DND-41 (cell line): Measurements from ENCODE around the gene ATAD2B.

ENCODE experiments used
- ATAC-seq: fragments of 200-7000 bp; cut with Tn5 transposase; 3 replicates; pipeline ENCODE4 v1.9.1; 2021; ENCODE audit warnings: low read depth; ENCODE audit not compliant: insufficient read depth
- DNase-seq: peaks from one replicate; pipeline ENCODE4 v3.0.0-alpha.2; 2020
- H2AFZ ChIP-seq: 2 replicates; pipeline ENCODE4 v1.6.0; 2012; ENCODE audit warnings: low read depth, low read length
- H3K27ac ChIP-seq: 2 replicates; pipeline ENCODE4 v1.5.1; 2012; ENCODE audit warnings: low read length, inconsistent platforms
- H3K27me3 ChIP-seq: fragments of 200-600 bp; sonication (generic); 2 replicates; pipeline ENCODE4 v1.6.0; 2012; ENCODE audit warnings: low read length, mild to moderate bottlenecking, inconsistent platforms; ENCODE audit not compliant: insufficient read depth, poor library complexity
- H3K36me3 ChIP-seq: 2 replicates; pipeline ENCODE4 v1.5.1; 2012; ENCODE audit warnings: low read length, inconsistent platforms; ENCODE audit not compliant: insufficient read depth
- H3K4me1 ChIP-seq: 2 replicates; pipeline ENCODE4 v1.5.1; 2012; ENCODE audit warnings: mild to moderate bottlenecking, low read length; ENCODE audit not compliant: insufficient read depth
- H3K4me2 ChIP-seq: 2 replicates; pipeline ENCODE4 v1.6.0; 2012; ENCODE audit warnings: mild to moderate bottlenecking, moderate library complexity, low read length, inconsistent platforms; ENCODE audit not compliant: insufficient read depth
- H3K4me3 ChIP-seq, 2 experiments: fragments of 200-600 bp in 1 of 2; shearing (Covaris generic) in 1 of 2; 2 replicates each; pipeline ENCODE4 v1.5.1; 2012 to 2016; ENCODE audit warnings: inconsistent platforms in 2 of 2, low read length in 2 of 2, mild to moderate bottlenecking in 2 of 2, low read depth in 1 of 2, moderate library complexity in 1 of 2
- H3K79me2 ChIP-seq: 2 replicates; pipeline ENCODE4 v1.6.0; 2012; ENCODE audit warnings: low read length, inconsistent platforms; ENCODE audit not compliant: insufficient read depth
- H3K9ac ChIP-seq: 2 replicates; pipeline ENCODE4 v1.6.0; 2012; ENCODE audit warnings: low read depth, mild to moderate bottlenecking, inconsistent platforms, low read length, moderate library complexity
- H3K9me3 ChIP-seq: 2 replicates; pipeline ENCODE4 v1.5.1; 2012; ENCODE audit warnings: low read length, moderate library complexity, mild to moderate bottlenecking, inconsistent platforms; ENCODE audit not compliant: insufficient read depth, severe bottlenecking
- H4K20me1 ChIP-seq: 2 replicates; pipeline ENCODE4 v1.6.0; 2012; ENCODE audit warnings: low read length; ENCODE audit not compliant: insufficient read depth
- EZH2 ChIP-seq: IDR thresholded peaks from 3 replicates; pipeline ENCODE4 v1.6.1; 2012; ENCODE audit warnings: borderline replicate concordance, low read depth, mild to moderate bottlenecking, moderate library complexity, low read length, inconsistent platforms; ENCODE audit not compliant: severe bottlenecking
- TF ChIP-seq, protein P1 (sequence below): IDR thresholded peaks from 2 replicates; pipeline ENCODE4 v1.5.1; 2012; ENCODE audit warnings: borderline replicate concordance, low read length, moderate library complexity, mild to moderate bottlenecking; ENCODE audit not compliant: poor library complexity, severe bottlenecking; ENCODE audit errors: extremely low read depth

Gene ATAD2B

GRCh38 chr2:23912054-23912453, 14.9 kb downstream of the ATAD2B start:
- Histone ChIP-seq H4K20me1 (peaks cover 7% of the 10 kb centered on the region; the same call in 1 of the 2 replicates), H3K79me2 (peaks cover 75% of the 10 kb centered on the region)
- DNase-seq: no peak

DNA sequence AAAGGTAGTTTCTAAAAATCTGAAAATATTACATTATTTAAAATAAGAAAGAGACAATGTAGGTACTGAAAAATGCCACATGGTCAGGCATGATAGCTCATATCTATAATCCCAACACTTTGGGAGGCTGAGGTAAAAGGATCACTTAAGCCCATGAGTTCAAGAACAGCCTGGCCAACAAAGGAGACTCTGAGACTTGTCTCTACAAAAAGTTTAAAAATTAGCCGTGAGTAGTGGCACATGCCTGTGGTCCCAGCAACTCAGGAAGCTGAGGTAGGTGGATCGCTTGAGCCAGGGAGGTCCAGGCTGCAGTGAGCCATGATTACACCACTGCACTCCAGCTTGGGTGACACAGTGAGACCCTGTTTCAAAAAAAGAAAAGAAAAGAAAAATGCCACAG, 21.8 kb downstream of the ATAD2B start:
- Histone ChIP-seq H3K4me3 (no peak overlapping the region), H3K9ac (no peak overlapping the region), H3K27ac (no peak overlapping the region), H3K4me1 (no peaks in the 10 kb centered on the region), H2AFZ (no peak overlapping the region), H3K79me2 (peaks cover 71% of the 10 kb centered on the region), H3K36me3 (no peaks in the 10 kb centered on the region), H4K20me1 (peaks cover 14% of the 10 kb centered on the region), H3K27me3 (no peaks in the 10 kb centered on the region), H3K9me3 (no peaks in the 10 kb centered on the region), H3K4me2 (no peak overlapping the region)
- DNase-seq (no peak), ATAC-seq (0 out of 3 replicates have a peak, but pooled peaks have one; percentile 12)
- no peak for TF ChIP-seq EZH2
- TF ChIP-seq, protein P1, sequence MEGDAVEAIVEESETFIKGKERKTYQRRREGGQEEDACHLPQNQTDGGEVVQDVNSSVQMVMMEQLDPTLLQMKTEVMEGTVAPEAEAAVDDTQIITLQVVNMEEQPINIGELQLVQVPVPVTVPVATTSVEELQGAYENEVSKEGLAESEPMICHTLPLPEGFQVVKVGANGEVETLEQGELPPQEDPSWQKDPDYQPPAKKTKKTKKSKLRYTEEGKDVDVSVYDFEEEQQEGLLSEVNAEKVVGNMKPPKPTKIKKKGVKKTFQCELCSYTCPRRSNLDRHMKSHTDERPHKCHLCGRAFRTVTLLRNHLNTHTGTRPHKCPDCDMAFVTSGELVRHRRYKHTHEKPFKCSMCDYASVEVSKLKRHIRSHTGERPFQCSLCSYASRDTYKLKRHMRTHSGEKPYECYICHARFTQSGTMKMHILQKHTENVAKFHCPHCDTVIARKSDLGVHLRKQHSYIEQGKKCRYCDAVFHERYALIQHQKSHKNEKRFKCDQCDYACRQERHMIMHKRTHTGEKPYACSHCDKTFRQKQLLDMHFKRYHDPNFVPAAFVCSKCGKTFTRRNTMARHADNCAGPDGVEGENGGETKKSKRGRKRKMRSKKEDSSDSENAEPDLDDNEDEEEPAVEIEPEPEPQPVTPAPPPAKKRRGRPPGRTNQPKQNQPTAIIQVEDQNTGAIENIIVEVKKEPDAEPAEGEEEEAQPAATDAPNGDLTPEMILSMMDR: no peak

More at GRCh38 chr2:23912054-23912453, 14.9 kb downstream of the ATAD2B start:
- no peak overlapping the region for H2AFZ ChIP-seq
- no peak overlapping the region for H3K4me2 ChIP-seq
- H3K9me3 ChIP-seq: no peaks in the 10 kb centered on the region
- peaks cover 14% of the 10 kb centered on the region for H3K4me1 ChIP-seq
- ATAC-seq: no peak
- no peaks in the 10 kb centered on the region for H3K27me3 ChIP-seq
- no peak overlapping the region for H3K4me3 ChIP-seq
- H3K9ac ChIP-seq: no peak overlapping the region
- no peaks in the 10 kb centered on the region for H3K36me3 ChIP-seq
- no peak for TF ChIP-seq EZH2
- TF ChIP-seq, protein P1: no peak
- H3K27ac ChIP-seq: no peak overlapping the region

DNA sequence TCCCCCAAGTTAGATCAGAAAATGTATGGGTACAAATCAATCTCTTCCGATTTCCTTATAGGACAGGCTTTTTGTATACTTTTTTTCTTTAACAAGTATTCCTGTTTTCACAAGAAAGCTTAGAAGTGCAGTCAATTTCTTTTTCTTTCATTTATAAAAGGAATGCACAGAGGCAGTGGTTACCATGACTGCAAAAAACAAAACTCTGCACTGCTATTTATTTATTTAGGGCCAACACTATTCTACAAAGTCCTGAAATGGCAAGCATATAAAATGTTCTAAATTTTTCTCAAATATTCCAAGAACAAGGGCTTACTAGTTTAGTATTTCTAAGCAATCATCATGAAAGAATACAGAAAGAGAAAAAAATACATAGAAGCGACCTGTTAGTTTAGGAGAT, 22.2 kb downstream of the ATAD2B start:
- H3K4me1 ChIP-seq: no peaks in the 10 kb centered on the region
- H3K27ac ChIP-seq: no peak overlapping the region
- no peak overlapping the region for H3K4me2 ChIP-seq
- H2AFZ ChIP-seq: no peak overlapping the region
- no peak for ATAC-seq
- TF ChIP-seq, protein P1: no peak
- TF ChIP-seq EZH2: no peak
- DNase-seq: no peak
- H3K4me3 ChIP-seq: no peak overlapping the region
- H4K20me1 ChIP-seq: peaks cover 14% of the 10 kb centered on the region
- H3K27me3 ChIP-seq: no peaks in the 10 kb centered on the region
- H3K79me2 ChIP-seq: peaks cover 69% of the 10 kb centered on the region
- H3K9ac ChIP-seq: no peak overlapping the region
- no peaks in the 10 kb centered on the region for H3K9me3 ChIP-seq
- no peaks in the 10 kb centered on the region for H3K36me3 ChIP-seq

GRCh38 chr2:23904215-23904614, 22.7 kb downstream of the ATAD2B start:
- no peaks in the 10 kb centered on the region for H3K9me3 ChIP-seq
- H3K36me3 ChIP-seq: no peaks in the 10 kb centered on the region
- H3K79me2 ChIP-seq: peaks cover 70% of the 10 kb centered on the region
- DNase-seq (no peak), ATAC-seq (no peak)
- peaks cover 14% of the 10 kb centered on the region for H4K20me1 ChIP-seq
- H3K27ac ChIP-seq: no peak overlapping the region
- no peak overlapping the region for H3K4me3 ChIP-seq
- no peak overlapping the region for H2AFZ ChIP-seq
- H3K9ac ChIP-seq: no peak overlapping the region
- TF ChIP-seq, protein P1: no peak
- no peak for TF ChIP-seq EZH2
- H3K4me1 ChIP-seq: no peaks in the 10 kb centered on the region
- H3K4me2 ChIP-seq: no peak overlapping the region
- H3K27me3 ChIP-seq: no peaks in the 10 kb centered on the region
